Cardiac atrium fibroblast (primary cell): Measurements from ENCODE around the gene USP17L10. TPM values are rescaled to one million over a fixed set of nuclear protein-coding genes. Genes with fewer than 3 reads are reported as not detected.

Experiments
- total RNA-seq: library from RNA; depleted of rRNA; stranded (reverse); fragments of >200 nt; gene quantifications from 2 replicates; pipeline ENCODE4 v1.2.3, GENCODE V29; 2015

USP17L10 gene, protein sequence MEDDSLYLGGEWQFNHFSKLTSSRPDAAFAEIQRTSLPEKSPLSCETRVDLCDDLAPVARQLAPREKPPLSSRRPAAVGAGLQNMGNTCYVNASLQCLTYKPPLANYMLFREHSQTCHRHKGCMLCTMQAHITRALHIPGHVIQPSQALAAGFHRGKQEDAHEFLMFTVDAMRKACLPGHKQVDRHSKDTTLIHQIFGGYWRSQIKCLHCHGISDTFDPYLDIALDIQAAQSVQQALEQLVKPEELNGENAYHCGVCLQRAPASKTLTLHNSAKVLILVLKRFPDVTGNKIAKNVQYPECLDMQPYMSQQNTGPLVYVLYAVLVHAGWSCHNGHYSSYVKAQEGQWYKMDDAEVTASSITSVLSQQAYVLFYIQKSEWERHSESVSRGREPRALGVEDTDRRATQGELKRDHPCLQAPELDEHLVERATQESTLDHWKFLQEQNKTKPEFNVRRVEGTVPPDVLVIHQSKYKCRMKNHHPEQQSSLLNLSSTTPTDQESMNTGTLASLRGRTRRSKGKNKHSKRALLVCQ
- not detected in 2 replicates for total RNA-seq

GRCh38 chr4:9210357-9210756 is at the start of gene USP17L10:
USP17L10 (plus strand) TSS chr4:9210657; CDS start chr4:9210657, 0 bp downstream.

DNA sequence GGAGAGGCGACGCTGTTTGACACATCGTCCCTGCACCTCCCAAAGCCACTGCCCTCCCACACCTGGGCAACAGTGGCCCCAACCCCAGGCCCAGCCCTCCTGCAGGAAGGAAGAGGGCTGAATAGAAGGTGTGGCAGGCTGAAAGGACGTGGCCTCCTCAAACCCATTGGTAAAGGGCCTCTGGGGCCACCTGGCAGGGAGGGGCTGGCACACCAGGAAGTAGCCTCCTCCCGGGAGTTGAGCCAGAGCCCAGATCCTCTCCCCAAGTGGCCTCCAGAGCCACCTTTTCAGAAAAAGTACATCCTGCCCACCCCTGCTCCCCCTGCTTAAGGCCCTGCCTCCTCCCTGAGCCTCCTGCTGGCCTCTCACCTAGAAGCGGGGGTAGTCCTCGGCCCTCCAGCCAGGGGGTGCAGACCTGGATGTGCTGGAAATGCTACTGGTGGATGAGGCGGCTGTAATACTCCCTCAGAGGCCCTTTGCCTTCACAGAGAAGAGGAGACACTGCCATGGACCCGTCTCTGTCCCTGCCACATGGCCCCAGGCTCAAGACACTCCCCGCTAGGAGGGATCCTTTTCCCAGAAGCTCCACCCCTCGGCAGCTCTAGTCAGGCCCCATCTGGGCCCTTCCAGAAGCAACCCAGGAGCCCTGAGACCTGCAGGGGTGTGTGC is 40.5 kb upstream of the USP17L10 start, which contains the start of gene FAM90A26:
Gene FAM90A26 (plus strand): TSS at position 619 of the 669 bp plus-strand sequence. CDS start 2,764 bp downstream, outside the sequence.

GRCh38 chr4:9215105-9215504 is 4.6 kb downstream of the USP17L10 start, which contains the start of gene USP17L11:
USP17L11 (plus strand) TSS chr4:9215405; CDS start chr4:9215405, 0 bp downstream.

GRCh38 chr4:9219852-9220251 is 9.4 kb downstream of the USP17L10 start, which contains the start of gene USP17L12:
USP17L12 (plus strand) TSS chr4:9220152; CDS start chr4:9220152, 0 bp downstream.

DNA sequence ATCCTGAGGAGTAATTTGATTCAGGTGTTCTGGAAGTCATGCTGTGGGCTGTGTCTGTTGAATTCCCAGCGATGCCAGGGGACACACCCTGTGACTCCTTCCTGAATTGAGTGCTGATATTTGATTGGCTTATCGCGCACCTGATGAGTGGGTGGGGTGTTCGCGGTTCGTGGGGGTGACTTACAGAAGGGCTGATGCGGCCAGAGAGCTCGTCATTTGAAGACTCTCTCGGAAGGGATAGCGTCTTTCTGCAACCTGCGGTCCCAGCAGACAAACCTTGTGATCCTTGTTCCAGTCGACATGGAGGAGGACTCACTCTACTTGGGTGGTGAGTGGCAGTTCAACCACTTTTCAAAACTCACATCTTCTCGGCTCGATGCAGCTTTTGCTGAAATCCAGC is 14.1 kb downstream of the USP17L10 start, which contains the start of gene USP17L13:
Gene USP17L13 (plus strand): TSS at position 301 of the 400 bp plus-strand sequence. CDS start 0 bp downstream, at position 301.

DNA sequence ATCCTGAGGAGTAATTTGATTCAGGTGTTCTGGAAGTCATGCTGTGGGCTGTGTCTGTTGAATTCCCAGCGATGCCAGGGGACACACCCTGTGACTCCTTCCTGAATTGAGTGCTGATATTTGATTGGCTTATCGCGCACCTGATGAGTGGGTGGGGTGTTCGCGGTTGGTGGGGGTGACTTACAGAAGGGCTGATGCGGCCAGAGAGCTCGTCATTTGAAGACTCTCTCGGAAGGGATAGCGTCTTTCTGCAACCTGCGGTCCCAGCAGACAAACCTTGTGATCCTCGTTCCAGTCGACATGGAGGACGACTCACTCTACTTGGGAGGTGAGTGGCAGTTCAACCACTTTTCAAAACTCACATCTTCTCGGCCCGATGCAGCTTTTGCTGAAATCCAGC is 23.6 kb downstream of the USP17L10 start, which contains the start of gene USP17L15:
Gene USP17L15 (plus strand): TSS at position 301 of the 400 bp plus-strand sequence. CDS start 0 bp downstream, at position 301.

GRCh38 chr4:9243579-9243978 is 33.1 kb downstream of the USP17L10 start, which contains the start of gene USP17L17:
USP17L17 (plus strand) TSS chr4:9243879; CDS start chr4:9243879, 0 bp downstream.

GRCh38 chr4:9247953-9248680 is 37.7 kb downstream of the USP17L10 start, which contains the start of gene USP17L18:
USP17L18 (plus strand) TSS chr4:9248630; CDS start chr4:9248630, 0 bp downstream.

DNA sequence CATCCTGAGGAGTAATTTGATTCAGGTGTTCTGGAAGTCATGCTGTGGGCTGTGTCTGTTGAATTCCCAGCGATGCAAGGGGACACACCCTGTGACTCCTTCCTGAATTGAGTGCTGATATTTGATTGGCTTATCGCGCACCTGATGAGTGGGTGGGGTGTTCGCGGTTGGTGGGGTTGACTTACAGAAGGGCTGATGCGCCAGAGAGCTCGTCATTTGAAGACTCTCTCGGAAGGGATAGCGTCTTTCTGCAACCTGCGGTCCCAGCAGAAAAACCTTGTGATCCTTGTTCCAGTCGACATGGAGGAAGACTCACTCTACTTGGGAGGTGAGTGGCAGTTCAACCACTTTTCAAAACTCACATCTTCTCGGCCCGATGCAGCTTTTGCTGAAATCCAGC is 42.6 kb downstream of the USP17L10 start, which contains the start of gene USP17L19:
Gene USP17L19 (plus strand): TSS at position 301 of the 400 bp plus-strand sequence. CDS start 0 bp downstream, at position 301.

DNA sequence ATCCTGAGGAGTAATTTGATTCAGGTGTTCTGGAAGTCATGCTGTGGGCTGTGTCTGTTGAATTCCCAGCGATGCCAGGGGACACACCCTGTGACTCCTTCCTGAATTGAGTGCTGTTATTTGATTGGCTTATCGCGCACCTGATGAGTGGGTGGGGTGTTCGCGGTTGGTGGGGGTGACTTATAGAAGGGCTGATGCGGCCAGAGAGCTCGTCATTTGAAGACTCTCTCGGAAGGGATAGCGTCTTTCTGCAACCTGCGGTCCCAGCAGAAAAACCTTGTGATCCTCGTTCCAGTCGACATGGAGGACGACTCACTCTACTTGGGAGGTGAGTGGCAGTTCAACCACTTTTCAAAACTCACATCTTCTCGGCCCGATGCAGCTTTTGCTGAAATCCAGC is 47.4 kb downstream of the USP17L10 start, which contains the start of gene USP17L20:
Gene USP17L20 (plus strand): TSS at position 301 of the 400 bp plus-strand sequence. CDS start 0 bp downstream, at position 301.

Other genes starting within 250 kb of the USP17L10 start
- not detected in 2 replicates for gene FAM90A26, start 40.2 kb upstream of the USP17L10 start, total RNA-seq
- not detected in 2 replicates for gene USP17L11, start 4.7 kb downstream of the USP17L10 start, total RNA-seq
- not detected in 2 replicates for gene USP17L12, start 9.5 kb downstream of the USP17L10 start, total RNA-seq
- not detected in 2 replicates for gene USP17L13, start 14.2 kb downstream of the USP17L10 start, total RNA-seq
- not detected in 2 replicates for gene USP17L15, start 23.7 kb downstream of the USP17L10 start, total RNA-seq
- not detected in 2 replicates for gene USP17L17, start 33.2 kb downstream of the USP17L10 start, total RNA-seq
- gene USP17L18, start 38.0 kb downstream of the USP17L10 start, total RNA-seq = not detected in 2 replicates
- not detected in 2 replicates for gene USP17L19, start 42.7 kb downstream of the USP17L10 start, total RNA-seq
- gene USP17L20, start 47.5 kb downstream of the USP17L10 start, total RNA-seq = not detected in 2 replicates
- not detected in 2 replicates for gene USP17L21, start 52.2 kb downstream of the USP17L10 start, total RNA-seq
- not detected in 2 replicates for gene USP17L22, start 57.0 kb downstream of the USP17L10 start, total RNA-seq
- not detected in 2 replicates for gene USP17L24, start 114.5 kb downstream of the USP17L10 start, total RNA-seq
- gene USP17L25, start 119.3 kb downstream of the USP17L10 start, total RNA-seq = not detected in 2 replicates
- not detected in 2 replicates for gene USP17L26, start 124.0 kb downstream of the USP17L10 start, total RNA-seq
- gene USP17L5, start 128.7 kb downstream of the USP17L10 start, total RNA-seq = not detected in 2 replicates
- gene USP17L27, start 133.5 kb downstream of the USP17L10 start, total RNA-seq = not detected in 2 replicates
- not detected in 2 replicates for gene USP17L28, start 138.2 kb downstream of the USP17L10 start, total RNA-seq
- gene USP17L29, start 143.0 kb downstream of the USP17L10 start, total RNA-seq = not detected in 2 replicates
- gene USP17L30, start 152.5 kb downstream of the USP17L10 start, total RNA-seq = not detected in 2 replicates
- gene DEFB131A, start 233.8 kb downstream of the USP17L10 start, total RNA-seq = not detected in 2 replicates